Measurements from ENCODE around the gene LDLRAD4.
"Not testable (repeated sequence)": the region's sequence is repeated elsewhere in the genome, so short reads cannot be mapped to it uniquely, and the experiment has no call there.

The LDLRAD4 gene

GRCh38 chr18:13603304-13604019, 384.9 kb downstream of the LDLRAD4 start:
- no peak for DNase-seq (ENCODE audit: extremely low read depth in 1 of 2, low read depth in 1 of 2)

- DNase-seq (ENCODE audit: extremely low read depth in 1 of 2, low read depth in 1 of 2) = no peak
These were observed 386.2 kb downstream of the LDLRAD4 start for GRCh38 chr18:13604786-13605185.

DNA sequence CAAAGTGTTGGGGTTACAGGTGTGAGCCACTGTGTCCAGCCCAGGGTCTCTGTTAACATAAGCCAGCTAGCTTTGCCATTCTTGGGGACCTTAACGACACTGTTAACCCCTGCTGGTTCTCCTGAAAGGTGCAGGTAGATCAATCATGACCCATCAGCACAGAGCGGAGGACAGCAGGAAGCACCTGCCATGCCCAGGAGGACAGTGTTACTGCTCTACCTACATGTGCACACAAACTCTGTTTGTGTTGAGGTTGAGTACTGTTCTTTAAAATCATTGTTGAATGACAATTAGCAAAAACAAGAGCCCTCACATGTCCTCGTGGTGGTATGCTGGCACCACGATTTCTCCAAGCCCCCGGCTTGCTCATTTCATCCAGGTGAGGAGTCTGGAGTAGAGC, 386.9 kb downstream of the LDLRAD4 start:
- no peak for DNase-seq (ENCODE audit: extremely low read depth in 1 of 2, low read depth in 1 of 2)

DNA sequence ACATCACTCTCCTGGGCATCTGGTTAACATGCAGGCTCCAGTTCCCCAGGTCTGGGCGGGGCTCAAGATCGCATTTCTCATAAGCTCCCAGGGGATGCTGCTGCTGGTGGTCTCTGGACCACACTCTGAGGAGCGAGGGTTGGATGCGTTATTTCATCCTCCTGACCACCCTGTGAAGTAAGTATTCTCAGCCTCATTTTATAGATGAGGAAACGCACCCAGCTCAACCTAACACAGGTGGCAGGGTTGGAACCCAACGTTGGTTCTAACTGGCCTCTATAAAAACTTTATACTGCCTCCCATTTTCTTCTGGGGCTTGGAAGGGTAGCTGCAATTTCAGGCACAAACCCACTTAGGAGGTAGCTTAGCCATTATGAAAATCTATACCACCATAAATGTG, 387.3 kb downstream of the LDLRAD4 start:
- DNase-seq (ENCODE audit: extremely low read depth in 1 of 2, low read depth in 1 of 2) = no peak

DNA sequence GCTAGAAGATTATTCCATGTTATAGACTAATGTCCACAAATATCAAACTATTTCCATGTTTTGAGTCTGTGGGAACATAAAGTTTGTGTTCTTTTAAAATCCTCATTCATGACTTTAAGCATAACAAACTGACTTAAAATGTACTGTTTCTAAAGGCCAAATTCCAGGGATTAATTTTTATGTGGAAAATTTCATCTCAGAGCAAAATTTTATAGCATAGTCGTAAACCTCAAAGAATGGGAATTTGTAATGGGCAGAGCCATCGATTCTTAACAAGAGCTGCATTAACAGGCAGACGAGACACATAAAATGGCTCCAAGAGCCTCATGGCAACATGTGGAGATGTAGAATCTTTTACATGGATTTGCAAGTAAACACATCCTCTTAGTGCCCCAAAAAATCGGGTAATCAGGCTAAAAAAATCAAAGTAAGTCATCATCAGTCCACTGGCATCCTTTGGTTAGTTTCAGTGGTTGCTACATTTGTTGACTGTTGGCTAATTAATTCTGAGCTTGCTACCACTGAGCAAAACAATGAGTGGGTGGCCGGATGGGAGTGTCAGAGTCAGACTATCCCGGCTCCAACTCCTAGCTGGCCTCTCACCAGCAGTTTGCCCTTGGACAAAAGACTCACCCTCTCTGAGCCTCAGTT, 388.2 kb downstream of the LDLRAD4 start:
- DNase-seq (ENCODE audit: extremely low read depth in 1 of 2, low read depth in 1 of 2) = no peak

GRCh38 chr18:13608024-13608562, 389.5 kb downstream of the LDLRAD4 start:
- not testable (repeated sequence) for DNase-seq (ENCODE audit: extremely low read depth in 1 of 2, low read depth in 1 of 2)

DNA sequence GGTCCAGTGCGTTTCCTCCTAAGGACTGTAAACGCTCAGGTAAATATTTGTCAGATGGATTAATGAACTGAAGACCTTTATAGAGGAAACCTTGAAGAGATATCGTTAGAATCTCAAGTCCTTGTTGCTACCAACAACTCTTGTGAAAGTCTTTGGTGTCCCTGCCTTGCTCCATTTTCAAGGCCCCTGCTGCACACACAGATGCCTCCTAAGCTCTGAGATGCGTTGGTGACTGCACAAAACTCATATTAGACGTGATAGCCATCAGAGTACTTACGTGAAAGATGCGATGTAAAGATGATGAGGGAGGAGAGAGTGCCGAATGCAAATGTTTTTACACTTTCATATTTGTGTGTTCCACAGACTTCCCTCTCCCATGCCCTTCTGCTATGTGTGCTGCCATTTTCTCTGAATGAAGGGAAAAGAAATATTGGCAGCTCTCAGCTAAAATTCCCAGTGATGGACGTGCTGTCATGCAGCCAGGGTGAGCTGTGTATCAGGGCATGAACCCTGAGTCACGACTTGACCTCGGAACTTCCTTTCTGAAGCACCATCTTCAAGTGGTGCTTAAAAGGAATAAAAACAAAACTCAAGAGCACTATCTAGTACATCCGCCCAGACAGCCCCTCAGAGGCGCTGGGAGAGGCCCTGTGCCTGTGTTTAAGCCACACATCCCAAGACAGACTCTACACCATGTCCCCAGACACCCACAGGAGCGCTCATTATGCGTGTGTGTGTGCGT, 390.4 kb downstream of the LDLRAD4 start:
- no peak for DNase-seq (ENCODE audit: extremely low read depth in 1 of 2, low read depth in 1 of 2)

DNA sequence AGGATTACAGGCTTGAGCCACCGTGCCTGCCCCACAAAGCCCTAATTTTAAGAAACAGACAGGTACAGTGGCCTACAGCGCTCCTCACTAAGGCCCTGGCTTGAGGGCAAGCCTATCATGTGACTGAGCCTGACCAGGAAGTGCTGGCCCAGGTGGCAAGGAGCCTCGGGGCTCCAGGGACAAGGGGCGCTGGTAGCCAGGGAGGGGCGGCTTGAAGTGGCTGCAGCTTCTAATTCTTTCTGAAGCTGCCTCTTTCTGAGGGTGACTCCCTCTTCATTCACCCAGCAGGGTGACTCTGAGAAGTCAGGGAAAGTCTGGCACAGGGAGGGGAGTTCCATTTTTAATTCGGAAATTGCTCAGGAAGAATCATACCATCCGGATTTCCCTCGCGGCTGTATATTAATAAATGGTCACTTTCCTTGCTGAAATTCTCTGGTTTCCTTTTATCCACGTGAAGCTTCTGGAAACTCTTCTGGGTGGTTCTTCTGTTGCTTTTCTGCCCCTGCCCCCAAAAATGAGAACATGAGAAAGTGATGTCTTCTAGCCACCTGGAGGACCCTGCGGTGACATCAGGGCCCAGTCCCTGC, 392.1 kb downstream of the LDLRAD4 start:
- DNase-seq (ENCODE audit: extremely low read depth in 1 of 2, low read depth in 1 of 2) = no peak

DNA sequence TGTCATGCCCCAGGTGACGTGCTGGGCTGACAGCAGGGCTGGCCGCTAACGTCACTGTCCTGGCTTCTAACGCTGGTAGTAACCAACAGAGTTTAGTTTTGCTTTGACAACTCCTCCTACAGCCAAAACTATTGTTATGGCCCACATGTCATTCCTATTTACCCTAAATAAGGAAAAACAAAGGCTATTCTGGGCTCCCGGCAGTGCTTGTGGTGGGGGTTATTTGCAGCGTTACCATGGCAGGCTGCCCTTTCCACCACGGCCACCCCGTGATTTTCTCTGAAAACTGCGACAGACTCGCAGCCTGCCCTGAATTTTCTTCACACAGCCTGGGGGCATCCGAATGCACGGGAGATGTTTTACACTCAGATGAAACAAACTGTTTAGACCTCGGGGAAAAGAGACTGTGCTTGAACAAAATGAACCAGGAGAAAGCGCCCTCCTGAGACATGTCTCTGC, 392.6 kb downstream of the LDLRAD4 start:
- DNase-seq (ENCODE audit: extremely low read depth in 1 of 2, low read depth in 1 of 2) = no peak

GRCh38 chr18:13611601-13612195, 393.1 kb downstream of the LDLRAD4 start:
- DNase-seq (ENCODE audit: extremely low read depth in 1 of 2, low read depth in 1 of 2) = no peak

GRCh38 chr18:13612196-13612997, 393.8 kb downstream of the LDLRAD4 start:
- peak; percentile 42 to 62 for DNase-seq (ENCODE audit: extremely low read depth in 1 of 2, low read depth in 1 of 2)

- DNase-seq (ENCODE audit: extremely low read depth in 1 of 2, low read depth in 1 of 2) = no peak
These were observed 394.5 kb downstream of the LDLRAD4 start for GRCh38 chr18:13613099-13613498.

DNA sequence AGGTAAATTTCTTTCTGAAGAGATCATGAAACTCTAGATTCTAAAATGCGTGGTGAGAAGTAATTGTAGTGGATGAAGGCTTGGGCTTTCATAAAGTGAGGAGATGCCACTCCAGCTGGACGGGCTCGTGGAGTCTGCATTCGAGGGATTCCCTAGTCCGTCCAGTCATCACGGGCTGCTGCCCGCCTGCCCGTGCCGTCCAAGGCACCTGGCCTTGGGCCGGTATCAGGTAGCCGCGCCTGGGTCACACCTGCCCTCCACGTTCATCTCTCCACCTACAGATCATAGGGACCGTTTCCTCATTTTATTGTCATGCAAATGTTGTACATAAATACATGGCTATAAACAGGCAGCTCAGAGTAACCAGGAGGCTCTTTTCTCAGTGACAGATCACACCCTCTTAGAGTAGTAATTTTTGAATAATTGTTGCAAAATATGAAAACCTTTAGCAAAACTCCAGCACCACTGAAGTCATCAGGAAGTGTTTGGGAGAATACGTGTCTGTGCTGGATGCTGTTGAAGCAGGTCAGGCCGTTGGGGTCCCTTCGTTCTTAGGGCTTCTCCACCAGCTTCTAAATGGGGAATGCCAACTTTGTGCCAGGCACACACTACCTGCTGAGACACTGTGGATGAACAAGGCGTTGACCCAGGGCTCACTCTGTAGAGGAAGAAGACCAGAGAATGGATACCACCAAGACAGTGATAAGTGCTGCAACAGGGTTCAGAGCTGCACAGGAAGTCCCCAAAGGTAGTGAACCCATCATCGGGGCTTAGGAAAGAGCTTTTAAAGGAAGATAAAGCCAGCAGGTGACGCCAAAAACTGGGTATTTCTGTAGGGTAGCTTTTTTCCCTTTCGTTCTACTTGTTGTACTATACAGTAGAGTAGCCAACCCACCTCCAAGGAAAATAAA, 395.3 kb downstream of the LDLRAD4 start:
- DNase-seq (ENCODE audit: extremely low read depth in 1 of 2, low read depth in 1 of 2) = no peak

DNA sequence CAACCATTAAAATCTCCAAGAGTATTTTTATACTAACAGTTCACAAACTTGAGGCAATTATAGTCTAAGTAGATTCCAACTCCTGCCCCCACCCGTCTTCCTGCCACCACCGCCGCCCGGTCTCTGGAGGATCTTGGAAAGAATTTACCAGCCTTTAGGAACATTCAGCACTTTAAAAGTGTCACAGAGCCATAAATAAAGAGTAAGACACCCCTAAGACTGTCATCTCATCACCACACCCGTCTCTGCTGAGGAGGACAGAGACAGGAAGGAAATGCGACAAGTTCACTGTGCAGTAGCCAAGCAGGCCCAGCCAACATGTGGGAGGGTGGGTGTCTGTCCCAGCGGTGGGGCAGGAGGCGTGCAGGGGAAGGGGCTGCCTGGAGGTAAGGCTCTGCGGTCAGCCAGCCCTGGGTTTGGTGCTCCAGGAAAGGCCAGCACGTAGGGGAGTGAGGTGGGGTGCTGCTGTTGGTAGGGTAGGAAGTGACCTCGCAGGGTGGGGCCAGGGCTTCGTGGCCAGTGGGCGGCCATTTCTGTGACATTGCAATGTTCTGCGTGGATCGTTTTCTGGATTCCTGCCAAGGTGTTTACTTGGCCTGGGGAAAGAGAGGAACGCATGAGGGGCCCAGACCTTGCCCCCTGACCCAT, 396.2 kb downstream of the LDLRAD4 start:
- no peak for DNase-seq (ENCODE audit: extremely low read depth in 1 of 2, low read depth in 1 of 2)

DNA sequence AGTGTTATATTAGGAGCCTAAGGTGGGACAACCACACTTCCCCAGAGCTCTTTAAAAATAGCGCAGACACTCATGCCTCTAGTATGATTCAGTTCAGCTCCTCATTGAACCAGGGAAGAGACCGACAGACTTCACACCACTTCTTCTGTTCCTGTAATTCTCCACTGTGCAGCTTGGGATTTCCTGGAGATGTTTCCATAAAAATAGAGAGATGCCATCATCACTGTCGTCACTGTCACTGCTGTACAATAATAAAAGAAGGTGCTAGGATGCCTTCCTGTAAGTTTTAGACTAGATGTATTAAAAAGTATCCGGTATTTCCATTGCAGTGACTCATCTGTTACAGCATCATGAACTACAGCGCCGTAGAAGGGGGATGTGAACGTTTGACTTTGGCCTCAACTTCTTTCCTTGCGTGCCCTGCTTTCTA, 396.9 kb downstream of the LDLRAD4 start:
- DNase-seq (ENCODE audit: extremely low read depth in 1 of 2, low read depth in 1 of 2) = no peak

- DNase-seq (ENCODE audit: extremely low read depth in 1 of 2, low read depth in 1 of 2) = no peak
These were observed 397.5 kb downstream of the LDLRAD4 start for GRCh38 chr18:13616041-13616440.

- DNase-seq (ENCODE audit: extremely low read depth in 1 of 2, low read depth in 1 of 2) = no peak
These were observed 398.0 kb downstream of the LDLRAD4 start for GRCh38 chr18:13616525-13617035.

GRCh38 chr18:13617826-13618515, 399.4 kb downstream of the LDLRAD4 start:
- no peak for DNase-seq (ENCODE audit: extremely low read depth in 1 of 2, low read depth in 1 of 2)
